DND-41 (cell line): ENCODE data around the gene MOXD1.

ENCODE experiments used
- CTCF ChIP-seq: IDR thresholded peaks from 2 replicates; pipeline ENCODE4 v1.5.1; 2012; ENCODE audit warnings: borderline replicate concordance, low read length, moderate library complexity, mild to moderate bottlenecking; ENCODE audit not compliant: poor library complexity, severe bottlenecking; ENCODE audit errors: extremely low read depth
- EZH2 ChIP-seq: IDR thresholded peaks from 3 replicates; pipeline ENCODE4 v1.6.1; 2012; ENCODE audit warnings: borderline replicate concordance, low read depth, mild to moderate bottlenecking, moderate library complexity, low read length, inconsistent platforms; ENCODE audit not compliant: severe bottlenecking

DNA sequence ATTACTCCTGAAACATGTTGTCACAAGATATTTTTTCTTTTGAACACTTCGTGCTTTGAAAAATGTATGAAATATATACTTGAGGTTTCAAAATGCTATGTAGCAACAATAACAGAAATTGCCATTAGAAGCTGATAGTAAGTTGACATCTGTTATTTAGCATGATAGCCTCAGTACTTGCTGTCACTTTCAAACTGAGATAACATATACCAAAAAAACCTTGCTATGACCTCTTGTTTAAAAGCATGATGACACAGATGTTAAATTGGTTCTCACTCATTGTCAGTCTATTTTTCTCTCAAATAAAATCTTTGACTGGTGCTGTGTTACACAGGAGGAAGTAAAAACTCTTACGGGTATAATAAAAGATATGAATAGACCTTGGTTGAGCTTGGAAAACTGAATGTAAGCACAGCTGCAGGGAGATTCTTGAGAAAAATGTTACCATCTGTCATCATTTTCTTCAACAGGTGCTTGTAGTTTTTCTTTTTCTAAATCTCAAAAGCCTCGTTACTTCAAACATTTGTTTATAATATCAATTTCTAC lies 18.6 kb downstream of the MOXD1 start:
- TF ChIP-seq CTCF = no peak
- TF ChIP-seq EZH2 = no peak
